Adrenal gland (tissue), 5 donors: Measurements from ENCODE around the gene CLEC4M.
"Not testable (repeated sequence)": the region's sequence is repeated elsewhere in the genome, so short reads cannot be mapped to it uniquely, and the experiment has no call there.

Experiments
- CTCF ChIP-seq, 6 experiments: fragments of 450-650 bp in 4 of 6; fragments of 200-600 bp in 2 of 6; sonication (generic) in 1 of 6; IDR thresholded peaks; 1 replicate in 5 of 6; 2 replicates in 1 of 6; pipeline versions ENCODE4 v1.5.1 to v1.8.0; 2016 to 2021; ENCODE audit warnings: antibody characterized with exemption in 6 of 6, mild to moderate bottlenecking in 2 of 6, moderate library complexity in 1 of 6
- POLR2A ChIP-seq, 2 donors: fragments of 450-650 bp; IDR thresholded peaks; one replicate each; pipeline ENCODE4 v1.6.1; 2017; ENCODE audit warnings: antibody characterized with exemption in 2 of 2, mild to moderate bottlenecking in 2 of 2, moderate library complexity in 1 of 2
- donor health status: DM: no; HTN: no; CAD: no.

GRCh38 chr19:7746306-7746705 is 16.7 kb upstream of the CLEC4M start:
- not testable (repeated sequence) for TF ChIP-seq CTCF, POLR2A (IDR thresholded peaks at IDR 0.05)
